Subcutaneous adipose tissue (tissue), 4 donors: ENCODE measurements around the gene CBX6. TPM values are rescaled to one million over a fixed set of nuclear protein-coding genes. Genes with fewer than 3 reads are reported as not detected.

Source experiments
- total RNA-seq, 4 donors: library from RNA; depleted of rRNA; stranded (reverse); fragments of >200 nt; gene quantifications; one replicate each; pipeline ENCODE4 v1.1.0, GENCODE V29; 2016
- TF ChIP-seq, protein P1 (sequence below): fragments of 450-650 bp; IDR thresholded peaks from one replicate; pipeline ENCODE4 v1.5.1; 2016; ENCODE audit warnings: low read depth, mild to moderate bottlenecking, control low read depth, antibody characterized with exemption, moderate library complexity

The CBX6 gene
- total RNA-seq, 4 donors from 2014 or later: 9.3 to 28.8 (median 15.9) TPM

DNA sequence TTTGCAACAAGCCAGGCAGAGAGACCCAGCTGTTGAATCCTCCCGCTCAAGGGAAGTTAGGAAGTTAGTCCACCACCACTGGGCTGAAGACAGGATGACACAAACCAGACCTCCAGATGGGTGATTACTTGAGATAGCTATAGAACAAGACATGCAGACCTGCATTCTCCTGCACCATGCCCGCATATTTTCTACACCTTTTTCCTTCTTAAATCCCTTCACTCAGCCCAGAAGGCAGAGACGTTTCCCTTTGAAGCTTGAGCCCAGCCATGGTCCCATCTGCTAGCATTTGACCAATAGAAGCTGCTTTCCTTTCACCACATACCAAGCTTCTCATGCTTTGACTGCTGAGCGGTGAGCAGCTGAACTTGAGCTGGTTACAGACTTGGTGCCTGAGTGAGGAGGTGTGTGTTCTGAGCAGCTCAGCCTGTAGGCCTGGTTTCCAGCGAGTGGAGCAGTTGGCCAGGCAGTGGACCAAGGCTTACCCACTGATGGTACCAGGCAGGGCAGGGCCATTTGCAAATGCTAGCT is 29.2 kb upstream of the CBX6 start:
- TF ChIP-seq, protein P1, sequence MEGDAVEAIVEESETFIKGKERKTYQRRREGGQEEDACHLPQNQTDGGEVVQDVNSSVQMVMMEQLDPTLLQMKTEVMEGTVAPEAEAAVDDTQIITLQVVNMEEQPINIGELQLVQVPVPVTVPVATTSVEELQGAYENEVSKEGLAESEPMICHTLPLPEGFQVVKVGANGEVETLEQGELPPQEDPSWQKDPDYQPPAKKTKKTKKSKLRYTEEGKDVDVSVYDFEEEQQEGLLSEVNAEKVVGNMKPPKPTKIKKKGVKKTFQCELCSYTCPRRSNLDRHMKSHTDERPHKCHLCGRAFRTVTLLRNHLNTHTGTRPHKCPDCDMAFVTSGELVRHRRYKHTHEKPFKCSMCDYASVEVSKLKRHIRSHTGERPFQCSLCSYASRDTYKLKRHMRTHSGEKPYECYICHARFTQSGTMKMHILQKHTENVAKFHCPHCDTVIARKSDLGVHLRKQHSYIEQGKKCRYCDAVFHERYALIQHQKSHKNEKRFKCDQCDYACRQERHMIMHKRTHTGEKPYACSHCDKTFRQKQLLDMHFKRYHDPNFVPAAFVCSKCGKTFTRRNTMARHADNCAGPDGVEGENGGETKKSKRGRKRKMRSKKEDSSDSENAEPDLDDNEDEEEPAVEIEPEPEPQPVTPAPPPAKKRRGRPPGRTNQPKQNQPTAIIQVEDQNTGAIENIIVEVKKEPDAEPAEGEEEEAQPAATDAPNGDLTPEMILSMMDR: no peak

GRCh38 chr22:38900677-38901076 is 28.7 kb upstream of the CBX6 start:
- TF ChIP-seq, protein P1: no peak

- TF ChIP-seq, protein P1: no peak
Observed at GRCh38 chr22:38891256-38891655, 19.2 kb upstream of the CBX6 start.

DNA sequence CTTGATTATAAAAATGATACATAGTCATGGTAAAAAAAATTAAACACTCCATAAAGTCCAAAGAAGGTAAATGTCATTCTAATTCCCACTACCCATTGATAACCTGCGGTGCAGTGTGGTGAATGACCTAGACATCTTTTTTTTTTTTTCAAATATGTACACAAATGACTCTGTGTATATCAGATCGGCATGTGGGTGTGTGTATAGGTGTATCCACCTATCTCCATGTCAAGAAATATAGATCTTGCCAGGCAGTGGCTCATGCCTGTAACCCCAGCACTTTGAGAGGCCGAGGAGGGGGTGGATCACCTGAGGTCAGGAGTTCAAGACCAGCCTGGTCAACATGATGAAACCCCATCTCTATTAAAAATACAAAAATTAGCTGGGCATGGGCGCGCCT is 18.4 kb upstream of the CBX6 start:
- TF ChIP-seq, protein P1: no peak

GRCh38 chr22:38886333-38886732 is 14.3 kb upstream of the CBX6 start:
- TF ChIP-seq, protein P1: no peak

- TF ChIP-seq, protein P1: no peak
Observed at GRCh38 chr22:38882972-38883622, 11.1 kb upstream of the CBX6 start.

DNA sequence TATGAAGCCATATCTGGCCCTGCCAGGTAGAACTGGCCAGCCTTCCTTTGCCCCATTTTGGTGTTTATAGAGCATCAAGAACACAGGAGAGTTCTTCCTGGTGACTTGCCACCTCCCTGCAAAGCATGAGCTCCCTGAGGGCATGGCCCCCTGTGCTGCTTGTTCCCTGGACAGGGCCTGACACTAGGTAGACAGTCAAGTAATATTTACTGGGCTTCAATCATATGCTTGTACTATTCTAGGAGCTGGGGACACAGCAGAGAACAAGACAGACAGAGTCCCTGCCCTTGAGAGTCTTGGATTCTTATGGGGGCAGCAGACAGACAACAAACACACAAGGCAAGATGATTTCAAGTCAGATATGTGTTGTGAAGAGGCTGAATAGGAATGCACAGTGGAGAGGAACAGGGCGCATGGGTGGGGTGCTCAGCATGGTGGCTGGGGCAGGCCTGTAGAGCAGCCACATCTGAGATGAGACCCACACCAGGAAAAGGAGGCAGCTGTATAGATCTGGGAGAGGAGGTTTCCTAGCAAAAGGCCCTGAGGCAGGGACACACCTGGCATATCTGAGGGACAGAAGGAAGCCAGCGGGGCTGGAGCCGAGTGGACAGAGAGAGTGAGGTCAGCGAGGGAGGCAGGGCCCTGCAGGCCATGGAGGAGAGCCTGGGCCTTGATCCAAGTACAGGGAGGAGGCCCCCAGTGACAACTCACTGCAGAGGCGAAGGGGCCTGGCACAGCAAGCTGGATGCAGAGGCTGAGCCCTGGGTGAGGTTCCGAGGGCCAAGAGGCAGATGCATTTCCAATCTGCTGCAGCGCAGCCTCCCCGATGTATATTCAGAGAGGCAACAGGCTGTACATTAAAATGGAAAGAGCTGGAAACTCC is 10.2 kb upstream of the CBX6 start:
- TF ChIP-seq, protein P1: no peak
